M059J (cell line): ENCODE data around the gene TMEM218. TPM values are rescaled to one million over a fixed set of nuclear protein-coding genes. Genes with fewer than 3 reads are reported as not detected.
A peak's percentile ranks its signal among the peaks of the same experiment; 100 is the strongest.
"Not testable (repeated sequence)": the region's sequence is repeated elsewhere in the genome, so short reads cannot be mapped to it uniquely, and the experiment has no call there.

Source experiments
- DNase-seq: peaks from one replicate; pipeline ENCODE4 v3.0.0-alpha.2; 2012; ENCODE audit warnings: low read depth
- total RNA-seq: library from RNA; depleted of rRNA; stranded (reverse); fragments of >200 nt; shearing (Covaris generic); gene quantifications from 2 replicates; pipeline ENCODE4 v1.2.3, GENCODE V29; 2014

Gene TMEM218
- total RNA-seq, 1 experiment from 2014 or later = 32.7 TPM

DNA sequence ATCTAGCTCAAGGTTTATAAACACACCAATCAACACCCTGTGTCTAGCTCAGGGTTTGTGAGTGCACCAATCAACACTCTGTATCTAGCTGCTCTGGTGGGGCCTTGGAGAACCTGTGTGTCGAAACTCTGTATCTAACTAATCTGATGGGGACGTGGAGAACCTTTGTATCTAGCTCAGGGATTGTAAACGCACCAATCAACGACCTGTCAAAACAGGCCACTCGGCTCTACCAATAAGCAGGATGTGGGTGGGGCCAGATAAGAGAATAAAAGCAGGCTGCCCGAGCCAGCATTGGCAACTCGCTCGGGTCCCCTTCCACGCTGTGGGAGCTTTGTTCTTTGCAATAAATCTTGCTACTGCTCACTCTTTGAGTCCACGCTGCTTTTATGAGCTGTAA lies 21.3 kb downstream of the TMEM218 start:
- DNase-seq = not testable (repeated sequence)

DNA sequence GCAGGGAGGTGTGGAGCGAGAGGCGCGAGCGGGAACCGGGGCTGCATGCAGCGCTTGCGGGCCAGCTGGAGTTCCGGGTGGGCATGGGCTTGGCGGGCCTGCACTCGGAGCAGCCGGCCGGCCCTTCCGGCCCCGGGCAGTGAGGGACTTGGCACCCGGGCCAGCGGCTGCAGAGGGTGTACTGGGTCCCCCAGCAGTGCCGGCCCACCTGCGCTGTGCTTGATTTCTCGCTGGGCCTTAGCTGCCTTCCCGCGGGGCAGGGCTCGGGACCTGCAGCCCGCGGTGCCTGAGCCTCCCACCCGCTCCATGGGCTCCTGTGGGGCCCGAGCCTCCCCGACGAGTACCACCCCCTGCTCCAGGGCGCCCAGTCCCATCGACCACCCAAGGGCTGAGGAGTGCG lies 21.9 kb downstream of the TMEM218 start:
- DNase-seq = not testable (repeated sequence)

DNA sequence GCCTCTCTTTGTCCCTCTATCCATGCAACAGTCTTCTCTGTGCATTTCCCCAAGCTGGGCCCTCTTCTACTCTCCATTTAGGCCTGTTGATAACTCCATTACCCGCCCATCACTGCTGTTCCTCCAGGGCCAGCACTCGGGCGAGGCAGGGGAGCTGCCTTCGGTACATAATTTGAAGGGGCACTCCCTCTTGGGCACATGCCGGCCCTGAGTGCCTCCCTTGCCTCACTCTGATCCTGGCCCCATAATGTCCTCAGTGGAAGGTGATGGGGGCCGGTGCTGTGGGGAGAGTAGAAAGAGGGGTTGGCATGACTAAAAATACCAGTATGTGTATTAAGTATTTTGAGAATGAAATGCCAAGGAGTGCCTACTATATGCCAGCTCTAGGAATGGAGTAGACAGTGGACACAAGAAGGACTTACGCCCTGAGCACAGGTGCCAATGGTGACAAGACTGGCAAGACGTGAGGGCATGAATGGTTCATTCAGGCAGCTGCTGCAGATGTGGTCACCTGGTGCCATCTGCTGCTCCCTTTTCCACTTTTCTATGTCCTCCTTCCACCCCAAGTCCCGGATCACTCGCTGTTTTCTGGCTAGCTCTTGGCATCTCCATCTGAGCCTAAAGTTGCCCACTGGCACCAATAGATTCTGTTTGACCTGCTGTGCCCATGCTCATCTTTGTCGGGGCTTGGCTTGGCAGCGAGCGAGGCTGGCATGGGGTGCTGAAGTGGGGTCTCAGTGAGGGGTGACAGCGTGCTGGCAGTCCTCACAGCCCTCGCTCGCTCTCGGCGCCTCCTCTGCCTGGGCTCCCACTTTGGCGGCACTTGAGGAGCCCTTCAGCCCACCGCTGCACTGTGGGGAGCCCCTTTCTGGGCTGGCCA lies 22.6 kb downstream of the TMEM218 start:
- no peak for DNase-seq

DNA sequence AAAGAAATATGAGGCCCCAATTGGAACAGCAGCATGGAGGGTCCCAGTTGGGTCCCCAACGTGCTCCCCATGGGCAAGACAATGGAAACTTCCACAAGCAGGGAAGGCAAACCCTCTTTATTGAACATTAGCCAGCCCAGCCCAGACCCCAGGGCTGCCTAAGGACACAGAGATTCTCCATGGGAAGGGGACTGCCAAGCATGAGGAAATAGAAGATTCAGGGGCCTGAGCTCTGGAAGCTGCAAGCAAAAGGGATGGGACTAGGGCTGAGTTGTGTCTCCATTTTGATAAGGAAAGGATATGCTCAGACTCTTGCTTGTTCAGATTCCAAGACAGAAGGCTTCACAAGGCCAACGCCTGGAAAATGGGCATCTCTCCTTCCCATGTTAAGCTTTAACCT lies 23.3 kb downstream of the TMEM218 start:
- no peak for DNase-seq

DNA sequence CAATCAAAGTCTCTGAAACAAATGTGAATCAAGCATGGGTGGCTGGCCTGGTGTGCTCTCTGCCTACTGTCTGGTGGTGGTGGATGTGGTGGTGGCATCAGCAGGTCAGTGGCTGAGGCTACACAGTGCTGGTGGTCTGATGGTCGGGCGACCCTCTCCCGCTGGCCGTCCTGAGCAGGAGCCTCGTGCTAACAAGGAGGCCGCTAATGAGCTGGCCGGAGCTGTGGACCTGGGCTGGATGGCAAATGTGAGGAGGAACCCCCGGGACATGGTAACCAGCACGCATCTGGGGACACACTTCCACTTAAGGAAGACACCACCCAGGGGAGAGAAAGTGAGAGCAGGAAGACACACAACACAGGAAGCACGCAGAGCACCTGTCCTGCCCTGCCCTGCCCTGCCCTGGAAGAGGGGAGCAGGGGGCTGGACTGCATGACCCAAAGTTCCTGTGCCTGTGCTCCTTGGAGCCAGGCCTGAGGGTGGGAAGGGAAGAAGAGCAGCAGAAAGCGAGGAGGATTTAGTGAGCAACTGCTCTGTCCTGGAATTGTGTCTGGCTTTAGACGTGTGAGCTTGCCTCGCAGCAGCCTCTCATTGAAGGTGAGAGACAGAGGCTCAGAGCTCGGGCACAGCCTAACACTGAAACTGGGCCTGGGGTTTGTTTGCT lies 24.7 kb downstream of the TMEM218 start:
- DNase-seq = no peak

DNA sequence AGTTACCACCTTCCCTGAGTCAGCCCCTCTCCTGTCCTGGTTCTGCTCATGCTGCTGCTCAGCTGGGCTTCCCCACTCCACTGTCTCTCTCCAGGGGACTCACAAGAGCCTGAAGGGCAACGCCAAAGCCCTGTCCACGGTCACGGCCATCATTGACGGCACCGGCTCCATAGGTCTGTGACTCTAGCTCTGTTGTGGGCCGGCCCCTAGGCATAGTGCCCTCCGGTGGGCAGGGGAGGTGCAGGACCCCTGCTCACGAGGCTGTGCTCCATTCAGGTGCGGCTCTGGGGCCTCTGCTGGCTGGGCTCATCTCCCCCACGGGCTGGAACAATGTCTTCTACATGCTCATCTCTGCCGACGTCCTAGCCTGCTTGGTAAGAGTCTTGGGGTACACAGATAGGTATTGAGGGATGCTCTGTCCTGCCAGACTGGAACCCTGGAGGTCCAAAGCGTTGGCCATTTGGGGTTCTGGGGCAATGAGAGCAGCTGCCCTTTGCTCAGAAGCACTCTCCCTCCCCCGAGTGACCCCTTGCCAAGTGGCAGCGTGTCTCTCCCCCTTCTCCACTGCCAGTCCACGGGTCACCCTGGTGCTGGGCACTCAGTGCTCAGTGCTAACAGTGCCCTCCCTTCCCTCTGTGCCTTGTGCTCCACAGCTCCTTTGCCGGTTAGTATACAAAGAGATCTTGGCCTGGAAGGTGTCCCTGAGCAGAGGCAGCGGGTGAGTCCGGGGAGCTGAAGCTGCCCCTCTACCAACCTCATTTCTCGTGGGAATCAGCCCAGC lies 25.9 kb downstream of the TMEM218 start:
- no peak for DNase-seq

DNA sequence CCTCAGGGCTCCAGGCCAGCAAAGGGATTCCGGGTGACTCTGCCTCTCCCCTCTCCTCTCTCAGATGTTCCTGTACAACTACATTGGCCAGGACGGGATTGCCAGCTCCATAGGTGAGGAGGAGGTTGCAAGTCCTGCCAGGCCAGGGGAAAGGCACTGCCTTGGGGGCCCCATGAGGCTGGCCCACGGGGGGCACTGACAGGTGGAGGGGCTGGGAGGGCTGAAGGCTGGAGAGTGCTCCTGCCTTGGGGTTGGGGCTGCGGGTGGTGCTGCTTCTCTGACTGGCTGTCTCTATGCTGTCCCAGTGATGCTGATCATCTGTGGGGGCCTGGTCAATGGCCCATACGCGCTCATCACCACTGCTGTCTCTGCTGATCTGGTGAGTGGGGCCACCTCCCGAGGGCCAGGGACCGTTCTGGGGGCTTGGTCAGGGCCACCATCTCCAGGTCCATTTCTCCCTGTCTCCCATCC lies 26.6 kb downstream of the TMEM218 start:
- DNase-seq = no peak

DNA sequence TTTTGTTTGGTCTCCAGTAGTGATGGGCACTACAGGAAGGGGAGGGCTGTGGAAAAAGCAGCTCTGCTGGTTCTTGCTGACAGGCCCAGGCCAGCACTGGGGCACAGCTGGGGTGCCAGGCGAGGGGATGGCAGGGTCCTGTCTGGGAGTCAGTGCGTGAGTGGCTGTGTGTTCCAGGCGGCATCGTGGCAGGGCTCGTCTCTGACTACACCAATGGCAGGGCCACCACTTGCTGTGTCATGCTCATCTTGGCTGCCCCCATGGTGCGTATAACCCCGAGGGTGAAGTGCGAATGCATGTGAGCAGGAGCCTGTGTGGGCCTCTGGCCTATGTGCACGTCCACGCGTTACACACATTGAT lies 27.4 kb downstream of the TMEM218 start:
- DNase-seq = no peak

DNA sequence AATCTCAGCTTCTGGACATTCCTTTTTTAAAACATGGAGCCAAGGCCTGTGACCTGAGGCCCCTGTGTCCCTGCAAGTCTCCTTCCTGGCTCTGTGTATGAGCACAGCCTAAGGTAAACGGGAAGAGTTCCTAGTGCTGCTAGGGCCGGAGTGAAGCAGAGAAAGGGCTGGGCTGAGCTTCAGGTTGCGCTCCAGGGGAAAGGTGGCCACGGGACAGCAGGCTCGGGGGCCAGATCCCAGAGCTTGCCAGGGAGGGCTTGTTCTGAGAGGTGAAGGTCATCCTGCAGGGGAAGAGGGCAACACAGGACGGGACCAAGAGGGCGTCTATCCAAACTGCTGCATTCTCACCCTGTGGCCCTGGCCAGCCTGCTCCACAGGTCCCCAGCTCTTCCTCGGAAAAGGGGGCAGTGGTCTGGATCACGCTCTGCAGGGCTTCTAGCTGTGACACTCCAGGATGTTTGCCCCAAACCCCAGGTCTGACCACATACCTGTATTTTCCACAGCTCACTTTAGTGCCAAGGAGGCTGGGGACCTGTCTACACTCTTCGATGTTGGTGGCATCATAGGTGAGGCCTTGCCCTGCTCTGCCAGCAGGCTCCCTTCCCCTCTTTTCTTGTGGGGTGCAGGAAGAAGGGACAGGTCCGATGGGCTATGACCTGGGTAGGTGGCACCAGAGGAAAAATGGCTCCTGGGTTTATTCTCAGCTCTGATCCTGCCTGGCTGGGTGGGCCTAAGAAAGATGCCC lies 27.9 kb downstream of the TMEM218 start:
- no peak for DNase-seq

DNA sequence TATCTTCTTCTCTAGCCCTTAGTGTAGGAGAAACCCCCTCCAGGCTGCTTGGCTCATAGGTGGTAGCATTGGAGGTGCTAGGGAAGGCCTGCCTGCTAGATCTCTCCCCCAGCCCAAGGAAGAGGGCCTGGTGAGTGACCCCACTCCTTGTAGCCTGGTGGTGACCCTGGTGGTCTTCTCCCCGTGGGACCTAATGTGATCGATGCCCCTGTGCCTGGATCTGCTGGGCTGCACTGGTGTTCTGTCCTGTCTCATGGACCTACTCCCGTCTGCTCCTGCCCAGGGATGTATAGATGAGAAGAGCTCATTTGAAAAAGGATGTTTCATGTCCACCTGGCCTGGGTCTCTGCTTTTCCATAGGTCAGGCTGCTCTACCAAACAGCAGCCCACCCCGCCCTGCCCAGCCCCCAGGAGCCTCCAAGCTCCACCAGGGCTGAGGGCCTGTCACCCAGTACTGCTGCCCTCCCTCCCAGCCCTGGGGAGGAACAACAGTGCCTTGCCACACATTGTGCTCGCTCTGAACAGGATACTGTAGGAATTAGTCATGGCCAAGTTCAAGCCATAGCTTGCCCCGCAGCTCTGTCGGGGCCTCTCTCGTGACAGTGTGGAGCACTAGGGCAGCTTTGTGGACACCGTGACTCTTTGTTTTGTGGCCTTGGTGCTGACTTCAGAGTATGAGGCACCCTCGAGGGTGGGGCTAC lies 28.7 kb downstream of the TMEM218 start:
- peak; percentile 97 for DNase-seq

DNA sequence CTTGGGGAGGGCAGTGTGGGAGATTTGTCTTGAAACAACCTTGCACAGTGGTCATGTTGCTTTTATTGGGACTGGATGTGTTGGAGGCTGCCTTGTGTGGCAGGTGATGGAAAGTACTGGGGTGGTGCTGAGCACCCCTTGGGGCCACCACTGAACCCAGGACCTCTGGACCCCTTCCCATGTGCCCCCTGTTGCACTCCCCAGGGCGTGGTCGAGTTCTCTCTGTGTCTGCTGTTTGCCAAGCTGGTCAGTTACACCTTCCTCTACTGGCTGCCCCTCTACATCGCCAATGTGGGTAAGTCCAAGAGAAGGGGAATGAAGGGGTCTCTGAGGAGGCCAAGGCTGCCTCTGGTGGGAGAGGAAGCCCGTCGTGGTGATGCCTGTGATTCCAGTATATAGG lies 29.4 kb downstream of the TMEM218 start:
- DNase-seq = no peak

DNA sequence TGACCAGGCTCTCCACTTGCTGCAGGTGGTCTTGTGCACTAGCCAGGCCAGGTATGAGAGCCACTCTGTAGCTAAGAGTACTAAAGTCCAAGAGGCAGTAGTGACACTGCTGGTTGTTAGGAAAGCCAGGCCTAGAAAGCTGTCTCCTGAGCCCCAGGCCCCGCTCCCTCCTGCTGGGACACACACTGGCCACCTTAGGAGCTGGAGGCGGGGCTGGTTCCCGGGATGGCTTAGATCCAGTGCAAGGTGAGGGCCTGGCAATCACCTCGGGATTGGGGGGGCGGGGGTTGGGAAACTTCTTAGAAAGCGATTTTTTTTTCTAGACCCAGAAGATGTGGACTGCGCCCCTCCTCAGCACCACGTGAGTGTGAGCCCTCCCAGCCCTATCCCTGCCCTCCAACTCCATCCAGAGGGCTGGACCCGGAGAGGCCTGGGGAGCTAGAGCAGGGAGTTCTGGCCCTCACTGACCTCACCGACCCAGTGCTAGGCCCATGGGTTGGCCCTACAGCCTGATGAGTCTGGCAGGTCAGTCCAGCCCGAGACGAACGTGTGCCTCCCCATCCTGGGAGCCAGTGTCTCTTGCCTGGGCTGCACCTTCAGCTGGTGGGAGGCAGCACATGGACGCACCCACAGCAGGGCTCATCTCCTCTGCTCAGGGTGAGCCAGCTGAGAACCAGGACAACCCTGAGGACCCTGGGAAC lies 30.2 kb downstream of the TMEM218 start:
- DNase-seq = no peak

DNA sequence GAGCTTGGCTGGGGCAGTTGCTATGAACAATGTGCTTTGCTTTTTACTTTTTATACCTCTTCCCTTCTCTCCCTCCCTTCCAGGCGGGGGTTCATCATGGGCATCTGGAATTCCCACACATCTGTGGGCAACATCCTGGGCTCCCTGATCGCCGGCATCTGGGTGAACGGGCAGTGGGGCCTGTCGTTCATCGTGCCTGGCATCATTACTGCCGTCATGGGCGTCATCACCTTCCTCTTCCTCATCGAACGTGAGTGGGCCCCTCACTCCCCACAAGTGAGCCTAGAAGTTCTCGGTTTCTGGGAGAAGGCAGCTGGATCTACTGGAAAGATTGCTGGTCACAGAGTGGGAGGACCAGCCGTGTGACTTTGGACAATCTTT lies 30.9 kb downstream of the TMEM218 start:
- no peak for DNase-seq

DNA sequence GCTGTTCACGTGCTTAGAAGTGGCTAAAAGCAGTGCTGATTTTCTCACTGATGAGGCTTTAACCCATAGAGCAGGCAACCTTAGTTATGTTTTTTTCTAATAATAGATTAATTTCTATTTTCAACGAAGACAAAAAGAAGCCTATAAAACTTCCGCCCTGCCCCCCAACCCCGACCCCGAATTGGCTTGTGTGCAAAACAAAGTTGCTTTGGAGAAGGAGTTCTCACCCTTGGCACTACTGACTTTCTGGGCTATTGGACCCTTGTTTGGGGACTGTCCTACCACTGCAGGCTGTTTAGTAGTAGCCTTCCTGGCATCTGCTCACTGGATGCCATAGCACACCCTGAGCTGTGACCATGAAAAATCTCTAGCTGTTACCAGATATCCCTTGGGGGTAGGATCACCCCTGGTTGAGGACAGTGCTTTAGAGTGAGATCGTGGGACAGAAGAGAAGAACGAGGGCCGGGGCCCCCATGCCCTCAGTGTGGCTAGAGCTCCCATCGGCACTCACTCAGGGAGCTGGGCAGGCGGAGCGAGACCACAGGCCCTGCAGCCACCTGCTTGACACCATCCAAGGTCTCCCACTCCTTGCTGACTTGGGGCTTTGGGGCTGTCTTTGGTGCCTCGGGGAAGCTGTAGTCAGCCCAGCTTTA lies 31.4 kb downstream of the TMEM218 start:
- DNase-seq = no peak

DNA sequence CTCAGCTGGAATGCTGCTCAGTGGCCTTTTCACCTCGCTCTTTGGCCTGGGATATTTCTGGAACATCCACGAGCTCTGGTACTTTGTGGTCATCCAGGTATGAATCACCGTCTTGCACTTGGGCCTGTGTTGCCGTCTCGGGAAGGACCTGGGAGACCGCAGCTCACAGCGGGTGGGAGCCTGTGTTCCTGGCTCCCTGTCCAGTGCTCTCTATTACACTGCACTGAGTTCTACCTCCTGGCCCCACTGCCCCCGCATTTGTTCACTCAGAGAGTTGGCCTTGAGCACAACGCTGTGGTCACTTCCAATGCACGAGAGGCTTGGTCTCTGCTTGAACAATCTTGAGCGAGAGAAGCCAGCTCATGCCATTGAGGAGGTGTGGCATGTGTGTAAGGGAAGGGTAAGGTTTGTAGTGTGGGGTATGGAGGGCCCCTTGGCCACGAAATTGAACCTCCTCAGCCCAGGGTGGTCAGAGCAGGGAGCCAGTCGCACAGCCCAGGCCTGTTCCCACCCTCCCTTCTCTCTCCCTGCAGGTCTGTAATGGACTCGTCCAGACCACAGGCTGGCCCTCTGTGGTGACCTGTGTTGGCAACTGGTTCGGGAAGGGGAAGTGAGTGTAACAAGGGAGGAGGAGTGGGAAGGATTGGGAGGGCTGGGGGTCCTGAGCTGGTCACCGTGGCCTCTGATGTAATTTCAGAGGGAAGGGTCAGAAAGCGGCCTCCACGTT lies 32.1 kb downstream of the TMEM218 start:
- peak; percentile 92 for DNase-seq

DNA sequence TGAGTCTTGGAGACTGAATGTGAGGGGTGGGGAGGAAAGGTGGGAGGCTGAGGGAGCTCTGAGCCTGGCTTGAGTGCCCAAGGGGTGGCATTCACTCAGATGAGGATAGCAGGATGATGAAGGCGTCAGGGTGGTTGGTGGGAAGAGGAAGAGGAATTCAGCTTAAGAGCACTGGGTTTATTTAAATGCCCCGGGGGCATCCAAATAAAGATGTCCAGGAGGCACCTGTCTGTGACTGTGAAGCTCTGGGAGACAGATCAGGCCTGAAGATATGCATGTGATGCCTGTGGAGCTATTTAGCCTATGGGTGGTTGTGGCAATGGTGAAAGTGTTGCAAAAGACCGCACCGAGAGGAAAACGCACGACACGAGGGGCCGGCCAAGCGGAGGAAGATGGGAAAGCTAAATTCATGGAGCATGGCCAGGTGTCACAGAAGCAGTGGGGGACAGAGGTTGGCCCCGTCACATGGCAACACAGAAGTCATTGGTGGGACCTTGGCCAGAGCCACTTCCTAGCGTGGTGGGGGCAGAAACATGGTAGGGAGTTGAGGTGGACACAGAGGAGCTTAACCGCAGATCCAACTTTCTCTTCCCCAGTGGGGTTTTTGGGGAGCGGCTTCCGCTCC lies 32.8 kb downstream of the TMEM218 start:
- peak; percentile 60 for DNase-seq

DNA sequence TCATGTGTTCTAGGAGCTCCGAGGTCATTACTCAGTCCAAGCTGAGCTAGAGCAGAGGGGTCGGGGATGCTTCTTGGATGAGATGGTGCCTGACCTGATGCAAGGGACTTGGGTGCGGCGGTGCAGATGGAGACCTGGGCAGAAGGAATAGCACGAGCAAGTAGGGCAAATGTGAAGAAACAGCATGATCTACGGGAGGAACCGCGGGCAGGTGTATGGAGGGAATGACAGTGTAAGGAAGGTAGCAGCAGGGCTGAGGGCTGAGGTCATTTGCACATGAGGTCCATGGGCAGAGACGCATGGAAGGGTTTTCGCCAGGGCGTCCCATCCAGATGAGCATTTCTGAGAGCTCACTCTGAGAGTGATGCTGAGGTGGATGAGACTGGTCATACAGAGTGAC lies 33.4 kb downstream of the TMEM218 start:
- no peak for DNase-seq

DNA sequence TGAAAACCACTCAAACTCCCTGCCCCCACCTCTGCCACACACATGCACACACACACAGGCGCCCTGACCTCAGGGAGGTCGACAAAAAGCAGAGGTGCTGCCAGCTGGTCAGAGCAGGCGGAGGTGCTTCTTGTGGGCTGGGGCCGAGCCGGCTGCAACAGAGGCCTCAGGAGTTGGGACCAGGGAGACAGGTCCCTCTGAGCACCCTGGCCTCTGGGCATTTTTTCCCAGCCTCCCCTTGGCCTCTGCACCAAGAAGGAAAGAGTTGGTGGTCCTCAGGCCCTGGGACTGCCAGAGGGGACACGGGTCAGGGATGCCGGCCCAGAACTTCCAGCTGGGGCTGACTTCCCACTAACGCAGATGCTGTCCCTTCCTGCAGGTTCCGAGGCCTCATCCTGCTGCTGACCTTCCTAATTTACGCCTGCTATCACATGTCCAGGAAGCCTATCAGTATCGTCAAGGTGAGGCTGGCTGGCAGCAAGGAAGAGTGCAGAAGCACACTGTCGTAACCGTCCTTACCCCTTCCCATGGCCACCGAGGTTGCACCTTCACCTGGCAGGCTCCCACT lies 35.0 kb downstream of the TMEM218 start:
- no peak for DNase-seq
